Psoas muscle (tissue), 8 donors: ENCODE results near the gene CHCHD4. TPM values are rescaled to one million over a fixed set of nuclear protein-coding genes. Genes with fewer than 3 reads are reported as not detected.
A peak's percentile ranks its signal among the peaks of the same experiment; 100 is the strongest.

Experiments used
- ATAC-seq, 4 donors: fragments of 200-7000 bp; cut with Tn5 transposase; one replicate each; pipeline ENCODE4 v1.9.1; 2020; ENCODE audit warnings: moderate library complexity in 3 of 4, mild to moderate bottlenecking in 2 of 4
- DNase-seq, 2 donors: peaks; one replicate each; pipeline ENCODE4 v3.0.0-alpha.2; 2020
- H3K27ac ChIP-seq: fragments of 200-600 bp; one replicate; pipeline ENCODE4 v1.8.0; 2022
- H3K27me3 ChIP-seq, 3 donors: fragments of 200-600 bp in 1 of 3; one replicate each; pipeline versions ENCODE4 v1.6.1 to v1.8.0; 2013 to 2022; ENCODE audit warnings: low read length in 2 of 3, mild to moderate bottlenecking in 2 of 3, moderate library complexity in 1 of 3; ENCODE audit not compliant: insufficient read depth in 3 of 3
- H3K36me3 ChIP-seq, 2 donors: fragments of 200-600 bp in 1 of 2; one replicate each; pipeline versions ENCODE4 v1.6.1 to v1.8.0; 2013 to 2022; ENCODE audit warnings: low read depth in 1 of 2, mild to moderate bottlenecking in 1 of 2, moderate library complexity in 1 of 2; ENCODE audit not compliant: insufficient read depth in 1 of 2
- H3K4me1 ChIP-seq: fragments of 200-600 bp; one replicate; pipeline ENCODE4 v1.8.0; 2022
- H3K4me3 ChIP-seq: fragments of 200-600 bp; one replicate; pipeline ENCODE4 v1.8.0; 2022; ENCODE audit warnings: mild to moderate bottlenecking
- H3K9me3 ChIP-seq: fragments of 200-600 bp; one replicate; pipeline ENCODE4 v1.8.0; 2022
- WGBS, 3 donors: extraction: QIAGEN DNeasy Blood & Tissue Kit; methylation state at CpG; one replicate each; pipeline versions ENCODE4 v1.1.6 to v1.1.7; 2013; 5-methylcytosine and 5-hydroxymethylcytosine counted together
- intact Hi-C, 2 donors: fragments of 100-400 bp; cut with DNase I; formaldehyde crosslinking; loops; one replicate each; pipeline versions ENCODE4 v1.11.0 to v1.14.2; 2022
- polyA plus RNA-seq, 3 donors: library from polyadenylated mRNA; stranded (reverse); fragments of 200-250 nt; gene quantifications; one replicate each; pipeline ENCODE4 v1.2.3, GENCODE V29; 2013
- total RNA-seq, 4 donors: library from RNA; stranded (reverse); fragmentation: NEBNext Ultra II Directional in 2 of 4; extraction: Animal tissue kit (Norgen Biotek cat#: 25700) in 2 of 4; gene quantifications; one replicate each; pipeline versions ENCODE4 v1.2.1 to v1.2.4, GENCODE V29; 2021 to 2023
- TF ChIP-seq, protein P1 (sequence below): fragments of 200-600 bp; IDR thresholded peaks from one replicate; pipeline ENCODE4 v1.8.0; 2022; ENCODE audit warnings: antibody characterized with exemption
- donor health status: healthy with polysubstance abuse.
- donor health status: DM: no; HTN: no; CAD: no; lungs with moderate emphysema.
- donor health status: Bipolar disorder and iron deficiency.
- donor health status: healthy.
- donor health status: DM: yes; HTN: yes; CAD: no.
- donor health status: DM: no; HTN: no; CAD: no.
- donor health status: DM: no; HTN: no; CAD: no.
- donor health status: DM: yes; HTN: yes; CAD: no.

The CHCHD4 gene
- total and polyA plus RNA-seq, 7 donors: 18.5 to 55.4 (median 26.8) TPM

DNA sequence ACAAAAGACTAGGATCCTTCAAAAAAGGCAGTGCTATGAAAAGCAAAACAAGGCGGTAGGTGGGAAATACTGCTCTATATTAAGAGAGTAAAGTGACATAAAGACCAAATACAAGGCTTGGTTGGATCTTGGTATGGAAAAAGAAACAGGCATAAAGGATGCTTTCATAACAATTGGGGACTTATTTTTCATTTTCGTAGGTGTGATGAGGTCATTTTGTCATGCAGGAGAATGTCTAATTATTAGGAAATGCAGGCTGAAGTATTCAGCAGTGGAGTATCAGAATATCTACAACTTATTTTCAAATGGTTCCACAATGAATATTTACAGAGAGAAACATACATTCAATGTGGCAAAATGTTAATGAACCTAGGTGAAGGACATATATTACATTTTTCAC, 44.8 kb upstream of the CHCHD4 start:
- H3K27ac ChIP-seq: no peak overlapping the region
- H3K36me3 ChIP-seq: peaks cover 12 to 84% of the 10 kb centered on the region in 2 donors
- H3K27me3 ChIP-seq: no peaks in the 10 kb centered on the region
- DNase-seq: no peak
- WGBS, 3 donors: 91% methylated on average over 2 of the region's 2 CpGs
- no peaks in the 10 kb centered on the region for H3K4me1 ChIP-seq
- H3K9me3 ChIP-seq: no peaks in the 10 kb centered on the region
- intact Hi-C loops: no loop called here
- TF ChIP-seq, protein P1, sequence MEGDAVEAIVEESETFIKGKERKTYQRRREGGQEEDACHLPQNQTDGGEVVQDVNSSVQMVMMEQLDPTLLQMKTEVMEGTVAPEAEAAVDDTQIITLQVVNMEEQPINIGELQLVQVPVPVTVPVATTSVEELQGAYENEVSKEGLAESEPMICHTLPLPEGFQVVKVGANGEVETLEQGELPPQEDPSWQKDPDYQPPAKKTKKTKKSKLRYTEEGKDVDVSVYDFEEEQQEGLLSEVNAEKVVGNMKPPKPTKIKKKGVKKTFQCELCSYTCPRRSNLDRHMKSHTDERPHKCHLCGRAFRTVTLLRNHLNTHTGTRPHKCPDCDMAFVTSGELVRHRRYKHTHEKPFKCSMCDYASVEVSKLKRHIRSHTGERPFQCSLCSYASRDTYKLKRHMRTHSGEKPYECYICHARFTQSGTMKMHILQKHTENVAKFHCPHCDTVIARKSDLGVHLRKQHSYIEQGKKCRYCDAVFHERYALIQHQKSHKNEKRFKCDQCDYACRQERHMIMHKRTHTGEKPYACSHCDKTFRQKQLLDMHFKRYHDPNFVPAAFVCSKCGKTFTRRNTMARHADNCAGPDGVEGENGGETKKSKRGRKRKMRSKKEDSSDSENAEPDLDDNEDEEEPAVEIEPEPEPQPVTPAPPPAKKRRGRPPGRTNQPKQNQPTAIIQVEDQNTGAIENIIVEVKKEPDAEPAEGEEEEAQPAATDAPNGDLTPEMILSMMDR: no peak
- no peak overlapping the region for H3K4me3 ChIP-seq
- ATAC-seq: no peak

- H3K27ac ChIP-seq: no peak overlapping the region
- TF ChIP-seq, protein P1: no peak
- H3K4me3 ChIP-seq: no peak overlapping the region
- peaks cover 4% of the 10 kb centered on the region for H3K9me3 ChIP-seq
- H3K4me1 ChIP-seq: no peaks in the 10 kb centered on the region
- intact Hi-C loops: no loop called here
- H3K27me3 ChIP-seq: no peaks in the 10 kb centered on the region
- peaks cover 14 to 100% of the 10 kb centered on the region in 2 donors for H3K36me3 ChIP-seq
- 72 to 89% (median 79%) methylated on average over 9 of the region's 9 CpGs for whole genome bisulfite sequencing, 3 donors
- no peak for DNase-seq
- peak in 3 of 4 donors; percentile 90 to 92 (median 90) for ATAC-seq
These were observed 42.4 kb upstream of the CHCHD4 start for GRCh38 chr3:14166877-14167603.

DNA sequence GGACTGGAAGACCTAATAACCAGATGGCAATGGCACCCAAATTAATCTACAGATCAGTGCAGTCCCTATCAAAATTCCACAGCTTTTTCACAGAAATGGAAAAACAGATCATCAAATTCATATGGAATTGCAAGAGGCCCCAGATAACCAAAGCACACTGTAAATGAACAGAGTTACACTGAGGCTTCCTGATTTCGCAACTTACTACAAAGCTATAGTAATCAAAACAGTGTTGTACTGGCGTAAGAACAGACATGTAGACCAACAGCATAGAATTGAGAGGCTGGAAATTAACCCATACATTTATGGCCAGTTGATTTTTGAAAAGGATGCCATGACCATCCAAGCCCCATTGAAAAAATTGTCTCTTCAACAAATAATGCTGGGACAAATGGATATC, 37.5 kb upstream of the CHCHD4 start:
- 98 to 100% (median 98%) methylated on average over 2 of the region's 2 CpGs for WGBS, 3 donors
- peaks cover 15% of the 10 kb centered on the region for H3K9me3 ChIP-seq
- ATAC-seq: no peak
- no peak overlapping the region for H3K4me3 ChIP-seq
- intact Hi-C loops: no loop called here
- DNase-seq: no peak
- peaks cover 17 to 99% of the 10 kb centered on the region in 2 donors for H3K36me3 ChIP-seq
- TF ChIP-seq, protein P1: no peak
- H3K27ac ChIP-seq: no peak overlapping the region
- peaks cover 2% of the 10 kb centered on the region for H3K4me1 ChIP-seq
- H3K27me3 ChIP-seq: no peaks in the 10 kb centered on the region

- intact Hi-C loops: no loop called here
- no peak overlapping the region for H3K4me3 ChIP-seq
- H3K27ac ChIP-seq: no peak overlapping the region
- H3K4me1 ChIP-seq: peaks cover 11% of the 10 kb centered on the region
- H3K36me3 ChIP-seq: peaks cover 17 to 99% of the 10 kb centered on the region in 2 donors
- TF ChIP-seq, protein P1: no peak
- peaks cover 15% of the 10 kb centered on the region for H3K9me3 ChIP-seq
- DNase-seq (no peak), ATAC-seq (no peak)
- H3K27me3 ChIP-seq: no peaks in the 10 kb centered on the region
- WGBS, 3 donors: 96% methylated on average over 2 of the region's 2 CpGs
These were observed 36.6 kb upstream of the CHCHD4 start for GRCh38 chr3:14161282-14161681.

DNA sequence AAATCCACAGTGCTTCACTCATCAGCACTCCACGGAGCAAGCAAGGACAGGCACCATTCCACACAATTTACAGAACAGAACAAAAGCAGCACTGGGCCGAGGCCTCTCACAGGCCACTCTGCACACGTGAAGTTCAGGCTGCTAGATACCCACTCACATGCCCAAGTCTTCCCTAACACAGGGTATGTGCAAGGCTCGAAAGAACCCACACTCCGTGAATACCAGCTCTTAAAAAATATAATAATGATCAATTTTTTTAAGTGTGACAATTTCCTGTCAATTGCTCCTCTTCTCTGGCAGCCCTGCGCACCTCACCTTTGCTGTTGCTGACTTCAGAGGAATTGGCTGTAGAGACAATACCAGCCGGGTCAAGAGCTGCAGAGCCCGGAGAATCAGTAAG, 34.8 kb upstream of the CHCHD4 start:
- TF ChIP-seq, protein P1: no peak
- H3K27me3 ChIP-seq: no peaks in the 10 kb centered on the region
- ATAC-seq: no peak
- intact Hi-C loops: no loop called here
- H3K9me3 ChIP-seq: peaks cover 15% of the 10 kb centered on the region
- no peak overlapping the region for H3K4me3 ChIP-seq
- H3K36me3 ChIP-seq: peaks cover 14 to 98% of the 10 kb centered on the region in 2 donors
- no peak overlapping the region for H3K27ac ChIP-seq
- peaks cover 13% of the 10 kb centered on the region for H3K4me1 ChIP-seq
- WGBS, 3 donors: 97 to 98% (median 98%) methylated on average over 8 of the region's 8 CpGs
- no peak for DNase-seq
